ENCODE measurements around the gene PIGU. TPM values are rescaled to one million over a fixed set of nuclear protein-coding genes. Genes with fewer than 3 reads are reported as not detected.

Gene PIGU
- total RNA-seq, 5 donors from 2014 or later (not counting 1 experiment from before 2014, with no cell fraction given), result 8.6 to 17.1 (median 13.6) TPM

- Mint-ChIP-seq H3K27ac (no peak overlapping the region), H3K36me3 (peaks cover 31% of the 10 kb centered on the region)
- H3K4me1 ChIP-seq (ENCODE audit: control insufficient read depth in 1 of 2, extremely low read depth in 1 of 2, insufficient read depth in 2 of 2, low read length in 2 of 2), result no peaks in the 10 kb centered on the region
Observed at GRCh38 chr20:34573541-34574300, 103.2 kb downstream of the PIGU start.

GRCh38 chr20:34571753-34572152, 105.1 kb downstream of the PIGU start:
- ChIA-PET CTCF (no interaction called here), POLR2A (interaction anchor here in 1 of 2 donors (0.5 kb wide), 1 partner anchor 443 kb away, joined by 7 read pairs; no protein-coding TSS in a partner anchor)
- no peak overlapping the region for H3K27ac ChIP-seq (ENCODE audit: low read length)
- peaks cover 28% of the 10 kb centered on the region for H3K36me3 Mint-ChIP-seq
- H3K36me3 ChIP-seq (ENCODE audit: control insufficient read depth in 2 of 2, extremely low read depth in 1 of 2, insufficient read depth in 1 of 2, low read length in 1 of 2), result peaks cover 5 to 54% of the 10 kb centered on the region in 2 donors
- H3K4me1 ChIP-seq (ENCODE audit: control insufficient read depth in 1 of 2, extremely low read depth in 1 of 2, insufficient read depth in 2 of 2, low read length in 2 of 2), result no peaks in the 10 kb centered on the region
- no peak overlapping the region for H3K4me3 ChIP-seq (ENCODE audit: control insufficient read depth in 1 of 2, extremely low read depth in 1 of 2, low read length in 1 of 2)
- H3K9me3 Mint-ChIP-seq, result no peaks in the 10 kb centered on the region
- no peaks in the 10 kb centered on the region for H3K27me3 Mint-ChIP-seq
- ATAC-seq (replicated peaks in 1 of 4), result no peak
- H3K27me3 ChIP-seq (replicated peaks in 1 of 2; ENCODE audit: control insufficient read depth in 2 of 2, extremely low read depth in 1 of 2, insufficient read depth in 2 of 2, low read length in 1 of 2), result no peaks in the 10 kb centered on the region
- no peak overlapping the region for H3K4me3 Mint-ChIP-seq
- 94% methylated on average over 3 of the region's 5 CpGs for WGBS (ENCODE audit: insufficient coverage)
- H3K9me3 ChIP-seq, result no peaks in the 10 kb centered on the region
- H3K4me1 Mint-ChIP-seq, result peaks cover 0 to 8% (median 2%) of the 10 kb centered on the region in 3 donors
- H3K27ac Mint-ChIP-seq, result no peak overlapping the region
- no peak for DNase-seq

More at GRCh38 chr20:34573541-34574300, 103.2 kb downstream of the PIGU start:
- H3K9me3 Mint-ChIP-seq, result no peaks in the 10 kb centered on the region
- ATAC-seq (replicated peaks in 1 of 4) (no peak), DNase-seq (no peak)
- Histone ChIP-seq H3K36me3 (ENCODE audit: control insufficient read depth in 2 of 2, extremely low read depth in 1 of 2, insufficient read depth in 1 of 2, low read length in 1 of 2) (peaks cover 5 to 39% of the 10 kb centered on the region in 2 donors), H3K27me3 (replicated peaks in 1 of 2; ENCODE audit: control insufficient read depth in 2 of 2, extremely low read depth in 1 of 2, insufficient read depth in 2 of 2, low read length in 1 of 2) (no peaks in the 10 kb centered on the region), H3K4me3 (ENCODE audit: control insufficient read depth in 1 of 2, extremely low read depth in 1 of 2, low read length in 1 of 2) (no peak overlapping the region), H3K9me3 (no peaks in the 10 kb centered on the region), H3K27ac (ENCODE audit: low read length) (no peak overlapping the region)
- H3K27me3 Mint-ChIP-seq, result no peaks in the 10 kb centered on the region
- H3K4me1 Mint-ChIP-seq, result peaks cover 0 to 8% (median 2%) of the 10 kb centered on the region in 3 donors
- CTCF ChIA-PET, result interaction anchor here in 1 of 2 donors (0.5 kb wide), 1 partner anchor 116 kb away, joined by 3 read pairs; no protein-coding TSS in a partner anchor
- no peak overlapping the region for H3K4me3 Mint-ChIP-seq
- WGBS (ENCODE audit: insufficient coverage), result 91% methylated on average over 6 of the region's 7 CpGs
- POLR2A ChIA-PET, result no interaction called here

- no peak overlapping the region for H3K4me3 ChIP-seq (ENCODE audit: control insufficient read depth in 1 of 2, extremely low read depth in 1 of 2, low read length in 1 of 2)
- no peaks in the 10 kb centered on the region for H3K4me1 ChIP-seq (ENCODE audit: control insufficient read depth in 1 of 2, extremely low read depth in 1 of 2, insufficient read depth in 2 of 2, low read length in 2 of 2)
- H3K9me3 ChIP-seq, result no peaks in the 10 kb centered on the region
- Mint-ChIP-seq H3K27ac (peak overlapping the region; percentile 5 to 55), H3K4me3 (no peak overlapping the region), H3K4me1 (peaks cover 0 to 8% (median 2%) of the 10 kb centered on the region in 3 donors), H3K36me3 (peaks cover 28% of the 10 kb centered on the region), H3K27me3 (no peaks in the 10 kb centered on the region), H3K9me3 (no peaks in the 10 kb centered on the region)
- ATAC-seq (replicated peaks in 1 of 4) (no peak), DNase-seq (no peak)
- no CpG with 5 or more reads among the region's 3 CpGs for WGBS (ENCODE audit: insufficient coverage)
- H3K27me3 ChIP-seq (replicated peaks in 1 of 2; ENCODE audit: control insufficient read depth in 2 of 2, extremely low read depth in 1 of 2, insufficient read depth in 2 of 2, low read length in 1 of 2), result no peaks in the 10 kb centered on the region
- ChIA-PET POLR2A (interaction anchor here (0.5 kb wide), 2 partner anchors 240 to 444 kb away, joined by 5 to 7 read pairs; no protein-coding TSS in a partner anchor), CTCF (no interaction called here)
- H3K36me3 ChIP-seq (ENCODE audit: control insufficient read depth in 2 of 2, extremely low read depth in 1 of 2, insufficient read depth in 1 of 2, low read length in 1 of 2), result peaks cover 5 to 57% of the 10 kb centered on the region in 2 donors
- H3K27ac ChIP-seq (ENCODE audit: low read length), result no peak overlapping the region
Observed at GRCh38 chr20:34570859-34571306, 106.0 kb downstream of the PIGU start.

- ChIA-PET POLR2A (no interaction called here), CTCF (no interaction called here)
- Histone ChIP-seq H3K9me3 (no peaks in the 10 kb centered on the region), H3K4me3 (ENCODE audit: control insufficient read depth in 1 of 2, extremely low read depth in 1 of 2, low read length in 1 of 2) (no peak overlapping the region), H3K4me1 (ENCODE audit: control insufficient read depth in 1 of 2, extremely low read depth in 1 of 2, insufficient read depth in 2 of 2, low read length in 2 of 2) (no peaks in the 10 kb centered on the region), H3K27me3 (replicated peaks in 1 of 2; ENCODE audit: control insufficient read depth in 2 of 2, extremely low read depth in 1 of 2, insufficient read depth in 2 of 2, low read length in 1 of 2) (no peaks in the 10 kb centered on the region), H3K36me3 (ENCODE audit: control insufficient read depth in 2 of 2, extremely low read depth in 1 of 2, insufficient read depth in 1 of 2, low read length in 1 of 2) (peaks cover 5 to 47% of the 10 kb centered on the region in 2 donors), H3K27ac (ENCODE audit: low read length) (no peak overlapping the region)
- ATAC-seq (replicated peaks in 1 of 4) (no peak), DNase-seq (no peak)
- Mint-ChIP-seq H3K27ac (no peak overlapping the region), H3K4me3 (no peak overlapping the region), H3K27me3 (no peaks in the 10 kb centered on the region), H3K36me3 (peaks cover 24% of the 10 kb centered on the region), H3K4me1 (peaks cover 0 to 8% (median 2%) of the 10 kb centered on the region in 3 donors), H3K9me3 (no peaks in the 10 kb centered on the region)
- WGBS (ENCODE audit: insufficient coverage), result 100% methylated on average over 1 of the region's 2 CpGs
Observed at GRCh38 chr20:34569598-34569997, 107.3 kb downstream of the PIGU start.

GRCh38 chr20:34567892-34568865, 108.7 kb downstream of the PIGU start:
- peaks cover 14% of the 10 kb centered on the region for H3K36me3 Mint-ChIP-seq
- no peak overlapping the region for H3K4me3 Mint-ChIP-seq
- ATAC-seq (replicated peaks in 1 of 4) (no peak), DNase-seq (no peak)
- H3K9me3 Mint-ChIP-seq, result no peaks in the 10 kb centered on the region
- 97% methylated on average over 11 of the region's 15 CpGs for WGBS (ENCODE audit: insufficient coverage)
- Histone ChIP-seq H3K27ac (ENCODE audit: low read length) (no peak overlapping the region), H3K27me3 (replicated peaks in 1 of 2; ENCODE audit: control insufficient read depth in 2 of 2, extremely low read depth in 1 of 2, insufficient read depth in 2 of 2, low read length in 1 of 2) (no peaks in the 10 kb centered on the region), H3K36me3 (ENCODE audit: control insufficient read depth in 2 of 2, extremely low read depth in 1 of 2, insufficient read depth in 1 of 2, low read length in 1 of 2) (peaks cover 0 to 33% of the 10 kb centered on the region in 2 donors), H3K4me1 (ENCODE audit: control insufficient read depth in 1 of 2, extremely low read depth in 1 of 2, insufficient read depth in 2 of 2, low read length in 2 of 2) (no peaks in the 10 kb centered on the region), H3K9me3 (no peaks in the 10 kb centered on the region), H3K4me3 (ENCODE audit: control insufficient read depth in 1 of 2, extremely low read depth in 1 of 2, low read length in 1 of 2) (no peak overlapping the region)
- ChIA-PET POLR2A (no interaction called here), CTCF (no interaction called here)
- no peaks in the 10 kb centered on the region for H3K27me3 Mint-ChIP-seq
- H3K27ac Mint-ChIP-seq, result no peak overlapping the region
- H3K4me1 Mint-ChIP-seq, result peaks cover 0 to 8% (median 2%) of the 10 kb centered on the region in 3 donors

Data from T-cell (primary cell).